H1 (cell line): ENCODE data around the gene TTC6. TPM values are rescaled to one million over a fixed set of nuclear protein-coding genes. Genes with fewer than 3 reads are reported as not detected.

ENCODE experiments used
- EGR1 ChIP-seq: IDR thresholded peaks from 2 replicates; pipeline ENCODE4 v1.6.1; 2011; ENCODE audit warnings: low read depth, low read length, borderline replicate concordance
- JUND ChIP-seq: IDR thresholded peaks from 2 replicates; pipeline ENCODE4 v1.6.1; 2011; ENCODE audit warnings: mild to moderate bottlenecking, improper control_type of control experiment, low read length
- POLR2AphosphoS5 ChIP-seq: IDR thresholded peaks from 2 replicates; pipeline ENCODE4 v1.6.1; 2011; ENCODE audit warnings: low read depth, low read length
- RFX5 ChIP-seq: IDR thresholded peaks from 2 replicates; pipeline ENCODE4 v1.6.1; 2011; ENCODE audit warnings: low read depth, low read length, improper control_type of control experiment, borderline replicate concordance
- SIRT6 ChIP-seq: IDR thresholded peaks from one replicate; pipeline ENCODE4 v1.7.1; 2012; ENCODE audit warnings: low read length, inconsistent platforms
- SRF ChIP-seq: IDR thresholded peaks from 2 replicates; pipeline ENCODE4 v1.6.1; 2011; ENCODE audit warnings: mild to moderate bottlenecking, low read depth, low read length, moderate library complexity
- TAF1 ChIP-seq: IDR thresholded peaks from 2 replicates; pipeline ENCODE4 v1.6.1; 2011; ENCODE audit warnings: mild to moderate bottlenecking, low read depth, low read length
- TAF7 ChIP-seq: optimal IDR thresholded peaks from 2 replicates; pipeline ENCODE3; 2011; ENCODE audit warnings: low read depth, mild to moderate bottlenecking, inconsistent platforms, low read length, moderate library complexity, borderline replicate concordance
- polyA plus RNA-seq, 7 experiments: library from polyadenylated mRNA; depleted of rRNA in 3 of 7; stranded (reverse) in 5 of 7; unstranded in 2 of 7; fragments of >200 nt in 5 of 7; fragments of 200-250 nt in 2 of 7; gene quantifications; 1 replicate in 5 of 7; 2 replicates in 1 of 7; 4 replicates in 1 of 7; pipeline versions ENCODE4 v1.2.1 to v1.2.3, GENCODE V29; 2011 to 2013; ENCODE audit warnings: missing spikeins in 2 of 7, mixed read lengths in 2 of 7
- total RNA-seq: library from RNA; stranded (reverse); fragmentation: NEBNext Ultra II Directional; extraction: Animal tissue kit (Norgen Biotek cat#: 25700); gene quantifications from 2 replicates; pipeline ENCODE4 v1.2.1, GENCODE V29; 2021

The TTC6 gene
- total and polyA plus RNA-seq, 2 of the 8 experiments (the other 6 are each of a cell fraction or from before 2014, with no cell fraction given) = 0.02 TPM; not detected in 1

DNA sequence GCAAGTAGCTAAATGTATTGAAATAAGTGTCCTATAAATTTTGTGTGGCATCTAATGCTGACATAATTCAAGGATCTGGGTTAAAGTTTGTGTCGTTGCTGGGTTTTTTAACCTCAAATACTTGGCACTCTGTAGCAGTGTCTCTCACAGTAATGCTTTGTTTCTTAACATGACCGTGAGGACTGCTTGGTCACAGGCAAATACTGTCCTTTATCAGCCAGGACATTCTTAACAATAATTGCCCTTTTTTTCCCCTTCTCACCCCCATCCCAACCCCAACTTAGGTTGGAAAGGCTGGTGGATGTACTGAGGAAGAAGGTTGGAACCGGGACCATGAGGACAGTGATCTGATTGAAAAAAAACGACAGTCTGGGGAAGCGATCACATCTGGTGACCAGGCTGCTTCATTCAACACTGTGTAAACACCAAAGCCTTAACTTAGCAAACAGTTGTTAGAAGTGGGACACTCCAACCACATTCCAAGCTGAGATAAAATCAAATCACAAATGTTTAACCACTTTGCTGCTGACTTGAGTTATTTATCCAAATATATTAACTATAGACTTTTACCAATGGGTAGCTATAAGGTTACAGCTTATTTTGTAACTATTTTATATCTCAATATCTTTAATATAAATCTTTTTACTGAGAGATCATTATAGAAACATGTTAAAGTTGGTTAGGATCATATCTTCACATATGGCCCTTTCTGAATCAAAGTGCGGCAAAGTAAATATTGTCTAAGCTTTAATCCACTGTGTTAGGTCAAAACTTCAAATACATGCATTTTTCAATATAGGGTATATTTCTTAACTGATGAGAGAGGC lies 48.6 kb upstream of the TTC6 start (continued):
- TF ChIP-seq EGR1 (no peak), TAF1 (no peak), SIRT6 (no peak), SRF (no peak), TAF7 (no peak), POLR2AphosphoS5 (no peak), JUND (no peak), RFX5 (no peak)
